H9 (cell line): ENCODE data around the gene SLC13A4. TPM values are rescaled to one million over a fixed set of nuclear protein-coding genes. Genes with fewer than 3 reads are reported as not detected.

Experiments
- DNase-seq: peaks from one replicate; pipeline ENCODE4 v3.0.0-alpha.2; 2017
- H2AFZ ChIP-seq: one replicate; pipeline ENCODE4 v1.6.1; 2013; ENCODE audit warnings: mild to moderate bottlenecking, low read length, control low read depth, moderate library complexity
- H2AK5ac ChIP-seq: 2 replicates; pipeline ENCODE4 v1.6.1; 2013; ENCODE audit warnings: low read length, control low read depth, mixed read lengths; ENCODE audit not compliant: insufficient read length
- H2BK120ac ChIP-seq: one replicate; pipeline ENCODE4 v1.6.1; 2013; ENCODE audit warnings: low read depth, mild to moderate bottlenecking, low read length, control low read depth, inconsistent platforms; ENCODE audit not compliant: poor library complexity, severe bottlenecking
- H2BK12ac ChIP-seq: 2 replicates; pipeline ENCODE4 v1.6.1; 2013; ENCODE audit warnings: low read length, control low read depth, mixed read lengths, low read depth; ENCODE audit not compliant: insufficient read length
- H2BK15ac ChIP-seq: 2 replicates; pipeline ENCODE4 v1.6.1; 2013; ENCODE audit warnings: low read depth, low read length, control low read depth
- H2BK20ac ChIP-seq: one replicate; pipeline ENCODE4 v1.6.1; 2013; ENCODE audit warnings: low read depth, mild to moderate bottlenecking, low read length, control low read depth, inconsistent platforms; ENCODE audit not compliant: poor library complexity, severe bottlenecking
- H2BK5ac ChIP-seq: 2 replicates; pipeline ENCODE4 v1.6.1; 2013; ENCODE audit warnings: low read length, control low read depth, mixed read lengths; ENCODE audit not compliant: insufficient read length
- H3K14ac ChIP-seq: 2 replicates; pipeline ENCODE4 v1.6.1; 2013; ENCODE audit warnings: low read length, control low read depth; ENCODE audit not compliant: insufficient read depth
- H3K18ac ChIP-seq: 2 replicates; pipeline ENCODE4 v1.6.1; 2013; ENCODE audit warnings: low read depth, mild to moderate bottlenecking, mixed read lengths, low read length, control low read depth; ENCODE audit not compliant: insufficient read length
- H3K23ac ChIP-seq: 2 replicates; pipeline ENCODE4 v1.6.1; 2013; ENCODE audit warnings: low read length, control low read depth, mixed read lengths, low read depth; ENCODE audit not compliant: insufficient read length
- H3K23me2 ChIP-seq: 2 replicates; pipeline ENCODE4 v1.6.1; 2013; ENCODE audit warnings: low read depth, mild to moderate bottlenecking, mixed read lengths, low read length, control low read depth; ENCODE audit not compliant: insufficient read length, poor library complexity, severe bottlenecking
- H3K27ac ChIP-seq: 2 replicates; pipeline ENCODE4 v1.5.1; 2013; ENCODE audit warnings: low read length, control low read depth, mixed read lengths, low read depth; ENCODE audit not compliant: insufficient read length
- H3K27me3 ChIP-seq: 2 replicates; pipeline ENCODE4 v1.6.1; 2013; ENCODE audit warnings: low read length, control low read depth, inconsistent platforms; ENCODE audit not compliant: insufficient read depth
- H3K4ac ChIP-seq: 2 replicates; pipeline ENCODE4 v1.6.1; 2013; ENCODE audit warnings: low read depth, mild to moderate bottlenecking, control low read depth, inconsistent platforms, low read length, moderate library complexity
- H3K4me1 ChIP-seq: 2 replicates; pipeline ENCODE4 v1.6.1; 2013; ENCODE audit warnings: low read length, control low read depth, inconsistent platforms; ENCODE audit not compliant: insufficient read depth
- H3K4me2 ChIP-seq: 2 replicates; pipeline ENCODE4 v1.6.1; 2013; ENCODE audit warnings: low read length, control low read depth, mixed read lengths; ENCODE audit not compliant: insufficient read length, insufficient read depth
- H3K56ac ChIP-seq: 2 replicates; pipeline ENCODE4 v1.6.1; 2013; ENCODE audit warnings: low read depth, mild to moderate bottlenecking, mixed read lengths, low read length, control low read depth; ENCODE audit not compliant: insufficient read length
- H3K79me1 ChIP-seq: 2 replicates; pipeline ENCODE4 v1.6.1; 2013; ENCODE audit warnings: low read depth, mild to moderate bottlenecking, moderate library complexity, low read length, control low read depth, inconsistent platforms; ENCODE audit not compliant: insufficient read depth, poor library complexity, severe bottlenecking
- H3K79me2 ChIP-seq: 2 replicates; pipeline ENCODE4 v1.6.1; 2013; ENCODE audit warnings: low read length, control low read depth, inconsistent platforms; ENCODE audit not compliant: insufficient read depth
- H3K9ac ChIP-seq: 2 replicates; pipeline ENCODE4 v1.6.1; 2013; ENCODE audit warnings: low read length, control low read depth, mixed read lengths; ENCODE audit not compliant: insufficient read length; ENCODE audit errors: extremely low read depth
- H3K9me3 ChIP-seq: one replicate; pipeline ENCODE4 v1.6.1; 2013; ENCODE audit warnings: low read depth, low read length, inconsistent platforms; ENCODE audit not compliant: control insufficient read depth
- H3T11ph ChIP-seq: one replicate; pipeline ENCODE4 v1.6.1; 2013; ENCODE audit warnings: mild to moderate bottlenecking, low read length, control low read depth, inconsistent platforms
- H4K20me1 ChIP-seq: one replicate; pipeline ENCODE4 v1.6.1; 2013; ENCODE audit not compliant: control insufficient read depth, insufficient read length, insufficient read depth
- H4K5ac ChIP-seq: 2 replicates; pipeline ENCODE4 v1.6.1; 2013; ENCODE audit warnings: low read depth, mild to moderate bottlenecking, mixed read lengths, low read length, control low read depth; ENCODE audit not compliant: insufficient read length
- H4K8ac ChIP-seq: replicated peaks from 2 replicates; pipeline ENCODE4 v1.6.1; 2013; ENCODE audit warnings: low read length, control low read depth, mixed read lengths, low read depth; ENCODE audit not compliant: insufficient read length
- H4K91ac ChIP-seq: 2 replicates; pipeline ENCODE4 v1.6.1; 2013; ENCODE audit warnings: low read depth, mild to moderate bottlenecking, moderate library complexity, mixed read lengths, low read length, control low read depth; ENCODE audit not compliant: insufficient read length
- H3K27ac Mint-ChIP-seq, 3 experiments: 2 replicates in 2 of 3; 3 replicates in 1 of 3; pipeline ENCODE4 v1.8.0; 2020 to 2021; ENCODE audit warnings: mixed read lengths in 3 of 3, mild to moderate bottlenecking in 1 of 3, moderate library complexity in 1 of 3
- H3K27me3 Mint-ChIP-seq: 2 replicates; pipeline ENCODE4 v1.8.0; 2021; ENCODE audit warnings: low read depth, mild to moderate bottlenecking, moderate library complexity, mixed read lengths
- H3K36me3 Mint-ChIP-seq, 3 experiments: 2 replicates in 2 of 3; 3 replicates in 1 of 3; pipeline ENCODE4 v1.8.0; 2020 to 2021; ENCODE audit warnings: low read depth in 3 of 3, mixed read lengths in 3 of 3; ENCODE audit not compliant: insufficient read depth in 1 of 3
- H3K4me1 Mint-ChIP-seq, 2 experiments: 2 replicates each; pipeline ENCODE4 v1.8.0; 2020; ENCODE audit warnings: mixed read lengths in 2 of 2
- H3K4me3 Mint-ChIP-seq, 2 experiments: 2 replicates in 1 of 2; 3 replicates in 1 of 2; pipeline ENCODE4 v1.8.0; 2020 to 2021; ENCODE audit warnings: mild to moderate bottlenecking in 2 of 2, mixed read lengths in 2 of 2, moderate library complexity in 1 of 2
- H3K9me3 Mint-ChIP-seq, 2 experiments: 2 replicates in 1 of 2; 3 replicates in 1 of 2; pipeline ENCODE4 v1.8.0; 2020; ENCODE audit warnings: mild to moderate bottlenecking in 2 of 2, mixed read lengths in 2 of 2, moderate library complexity in 1 of 2
- WGBS: extraction: QIAGEN DNeasy Blood & Tissue Kit; methylation state at CpG from one replicate; pipeline ENCODE4 v1.1.7; 2013; ENCODE audit warnings: missing lambda C conversion rate, low lambda C conversion rate, mixed read lengths; ENCODE audit not compliant: insufficient read length; ENCODE audit errors: extremely low coverage; 5-methylcytosine and 5-hydroxymethylcytosine counted together
- total RNA-seq: library from RNA; stranded (reverse); gene quantifications from 2 replicates; pipeline ENCODE4 v1.2.1, GENCODE V29; 2021
- TF ChIP-seq, protein P1 (sequence below): fragments of 200-600 bp; sonication (generic); conservative IDR thresholded peaks from 3 replicates; pipeline ENCODE4 v1.8.0; 2021; ENCODE audit warnings: antibody characterized with exemption, mild to moderate bottlenecking

SLC13A4 gene
- total RNA-seq, 1 experiment from 2014 or later, result 3.5 TPM

DNA sequence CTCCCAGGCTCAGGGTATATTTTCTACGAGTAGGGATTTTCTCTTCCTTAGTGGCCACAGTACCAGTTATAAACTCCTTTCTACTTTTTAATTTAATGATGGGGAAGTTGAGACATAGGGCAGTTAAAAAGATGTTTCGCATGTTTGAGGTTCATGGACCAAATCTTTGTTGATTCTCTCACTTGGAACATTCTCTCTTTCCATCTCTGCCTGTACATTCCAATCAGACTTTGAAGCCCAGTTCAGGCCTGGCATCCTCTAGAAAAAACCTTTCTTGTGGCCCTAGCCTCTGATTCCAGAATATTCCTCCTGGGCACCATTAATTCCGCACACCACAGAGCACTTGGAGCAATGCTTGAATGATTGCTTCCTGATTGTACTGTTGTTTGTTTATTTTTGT is 18.5 kb downstream of the SLC13A4 start:
- H3K27ac ChIP-seq, result no peak overlapping the region
- peaks cover 8 to 13% of the 10 kb centered on the region in 2 experiments; a peak in 3 of 4 replicates for H3K4me1 Mint-ChIP-seq
- H3K27me3 ChIP-seq, result no peaks in the 10 kb centered on the region
- H2AFZ ChIP-seq, result no peak overlapping the region
- H3K4me2 ChIP-seq, result no peak overlapping the region
- no peak overlapping the region for H3T11ph ChIP-seq
- no peak overlapping the region for H3K4ac ChIP-seq
- no peaks in the 10 kb centered on the region for H3K9me3 Mint-ChIP-seq
- H3K18ac ChIP-seq, result no peak overlapping the region
- H3K56ac ChIP-seq, result no peak overlapping the region
- H2BK120ac ChIP-seq, result no peak overlapping the region
- no peaks in the 10 kb centered on the region for H3K79me2 ChIP-seq
- H3K27ac Mint-ChIP-seq, result no peak overlapping the region
- no peaks in the 10 kb centered on the region for H3K23me2 ChIP-seq
- H3K9me3 ChIP-seq, result no peaks in the 10 kb centered on the region
- no peaks in the 10 kb centered on the region for H3K79me1 ChIP-seq
- no peak overlapping the region for H4K8ac ChIP-seq
- no peak for DNase-seq
- H3K27me3 Mint-ChIP-seq, result no peaks in the 10 kb centered on the region; the same call in 1 of the 2 replicates
- H4K91ac ChIP-seq, result no peak overlapping the region
- no peaks in the 10 kb centered on the region for H4K20me1 ChIP-seq
- H3K4me1 ChIP-seq, result no peaks in the 10 kb centered on the region; the same call in 1 of the 2 replicates
- no peak overlapping the region for H4K5ac ChIP-seq
- TF ChIP-seq, protein P1, sequence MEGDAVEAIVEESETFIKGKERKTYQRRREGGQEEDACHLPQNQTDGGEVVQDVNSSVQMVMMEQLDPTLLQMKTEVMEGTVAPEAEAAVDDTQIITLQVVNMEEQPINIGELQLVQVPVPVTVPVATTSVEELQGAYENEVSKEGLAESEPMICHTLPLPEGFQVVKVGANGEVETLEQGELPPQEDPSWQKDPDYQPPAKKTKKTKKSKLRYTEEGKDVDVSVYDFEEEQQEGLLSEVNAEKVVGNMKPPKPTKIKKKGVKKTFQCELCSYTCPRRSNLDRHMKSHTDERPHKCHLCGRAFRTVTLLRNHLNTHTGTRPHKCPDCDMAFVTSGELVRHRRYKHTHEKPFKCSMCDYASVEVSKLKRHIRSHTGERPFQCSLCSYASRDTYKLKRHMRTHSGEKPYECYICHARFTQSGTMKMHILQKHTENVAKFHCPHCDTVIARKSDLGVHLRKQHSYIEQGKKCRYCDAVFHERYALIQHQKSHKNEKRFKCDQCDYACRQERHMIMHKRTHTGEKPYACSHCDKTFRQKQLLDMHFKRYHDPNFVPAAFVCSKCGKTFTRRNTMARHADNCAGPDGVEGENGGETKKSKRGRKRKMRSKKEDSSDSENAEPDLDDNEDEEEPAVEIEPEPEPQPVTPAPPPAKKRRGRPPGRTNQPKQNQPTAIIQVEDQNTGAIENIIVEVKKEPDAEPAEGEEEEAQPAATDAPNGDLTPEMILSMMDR, result no peak
- no peak overlapping the region for H2AK5ac ChIP-seq
- no peak overlapping the region for H3K9ac ChIP-seq
- no peak overlapping the region for H3K23ac ChIP-seq
- no peak overlapping the region for H2BK5ac ChIP-seq
- no peak overlapping the region for H3K4me3 Mint-ChIP-seq
- no peaks in the 10 kb centered on the region for H3K36me3 Mint-ChIP-seq
- H3K14ac ChIP-seq, result no peak overlapping the region
- no peak overlapping the region for H2BK20ac ChIP-seq
- no peak overlapping the region for H2BK12ac ChIP-seq
- no CpG with 5 or more reads among the region's 3 CpGs for WGBS
- H2BK15ac ChIP-seq, result no peak overlapping the region
